Parathyroid adenoma (tissue), 2 donors: ENCODE results near the gene ARL13A.

ENCODE experiments used
- H2AFZ ChIP-seq: fragments of 300-600 bp; sonication (generic); one replicate; pipeline ENCODE4 v1.7.0; 2017; ENCODE audit warnings: antibody characterized with exemption, mild to moderate bottlenecking
- H3K27ac ChIP-seq: fragments of 300-600 bp; sonication (generic); one replicate; pipeline ENCODE4 v1.7.0; 2017
- H3K27me3 ChIP-seq: fragments of 300-600 bp; sonication (generic); one replicate; pipeline ENCODE4 v1.7.0; 2017; ENCODE audit warnings: low read length; ENCODE audit not compliant: control insufficient read depth, insufficient read depth
- H3K36me3 ChIP-seq: fragments of 300-600 bp; sonication (generic); one replicate; pipeline ENCODE4 v1.7.0; 2017; ENCODE audit warnings: low read length; ENCODE audit not compliant: control insufficient read depth, insufficient read depth
- H3K4me1 ChIP-seq: fragments of 300-600 bp; sonication (generic); one replicate; pipeline ENCODE4 v1.7.0; 2017; ENCODE audit warnings: control low read depth
- H3K4me2 ChIP-seq: fragments of 300-600 bp; sonication (generic); one replicate; pipeline ENCODE4 v1.7.0; 2017; ENCODE audit warnings: low read length
- H3K4me3 ChIP-seq: fragments of 300-600 bp; sonication (generic); one replicate; pipeline ENCODE4 v1.7.0; 2017; ENCODE audit warnings: low read depth, low read length
- H3K79me2 ChIP-seq: fragments of 300-600 bp; sonication (generic); one replicate; pipeline ENCODE4 v1.7.0; 2017; ENCODE audit warnings: control low read depth
- H3K9ac ChIP-seq: fragments of 300-600 bp; sonication (generic); one replicate; pipeline ENCODE4 v1.7.0; 2017; ENCODE audit warnings: mild to moderate bottlenecking
- H3K9me3 ChIP-seq: fragments of 300-600 bp; sonication (generic); one replicate; pipeline ENCODE4 v1.7.0; 2017; ENCODE audit warnings: low read length; ENCODE audit not compliant: control insufficient read depth
- CTCF ChIP-seq: fragments of 300-600 bp; sonication (generic); IDR thresholded peaks from one replicate; pipeline ENCODE4 v1.7.0; 2017; ENCODE audit warnings: antibody characterized with exemption, mild to moderate bottlenecking
- donor health status: primary hyperparathyroidism.

Gene ARL13A

GRCh38 chrX:100931218-100931924, 38.1 kb upstream of the ARL13A start:
- Histone ChIP-seq H2AFZ (no peak overlapping the region), H3K4me3 (no peak overlapping the region), H3K4me2 (no peak overlapping the region), H3K36me3 (no peaks in the 10 kb centered on the region), H3K79me2 (no peaks in the 10 kb centered on the region), H3K9me3 (no peaks in the 10 kb centered on the region), H3K27ac (no peak overlapping the region), H3K27me3 (no peaks in the 10 kb centered on the region), H3K9ac (no peak overlapping the region), H3K4me1 (no peaks in the 10 kb centered on the region)
- TF ChIP-seq CTCF = no peak

- Histone ChIP-seq H3K4me2 (no peak overlapping the region), H3K36me3 (no peaks in the 10 kb centered on the region), H3K4me1 (no peaks in the 10 kb centered on the region), H3K9me3 (no peaks in the 10 kb centered on the region), H3K4me3 (no peak overlapping the region), H2AFZ (no peak overlapping the region), H3K27me3 (no peaks in the 10 kb centered on the region), H3K9ac (no peak overlapping the region), H3K79me2 (no peaks in the 10 kb centered on the region), H3K27ac (no peak overlapping the region)
- no peak for TF ChIP-seq CTCF
These were observed 37.6 kb upstream of the ARL13A start for GRCh38 chrX:100931925-100932285.

GRCh38 chrX:100935767-100936166, 33.7 kb upstream of the ARL13A start:
- Histone ChIP-seq H3K4me3 (no peak overlapping the region), H3K27ac (no peak overlapping the region), H3K27me3 (no peaks in the 10 kb centered on the region), H3K4me1 (no peaks in the 10 kb centered on the region), H3K79me2 (no peaks in the 10 kb centered on the region), H3K9me3 (no peaks in the 10 kb centered on the region), H3K36me3 (no peaks in the 10 kb centered on the region), H2AFZ (no peak overlapping the region), H3K4me2 (no peak overlapping the region), H3K9ac (no peak overlapping the region)
- no peak for TF ChIP-seq CTCF

- Histone ChIP-seq H3K4me2 (no peak overlapping the region), H3K27ac (no peak overlapping the region), H3K27me3 (no peaks in the 10 kb centered on the region), H3K9me3 (no peaks in the 10 kb centered on the region), H3K9ac (no peak overlapping the region), H2AFZ (no peak overlapping the region), H3K79me2 (no peaks in the 10 kb centered on the region), H3K4me3 (no peak overlapping the region), H3K4me1 (no peaks in the 10 kb centered on the region), H3K36me3 (no peaks in the 10 kb centered on the region)
- TF ChIP-seq CTCF = no peak
These were observed 30.2 kb upstream of the ARL13A start for GRCh38 chrX:100939333-100939732.

- H3K9ac ChIP-seq = no peak overlapping the region
- no peak overlapping the region for H3K4me3 ChIP-seq
- H3K4me2 ChIP-seq = no peak overlapping the region
- no peak overlapping the region for H3K27ac ChIP-seq
- H3K79me2 ChIP-seq = no peaks in the 10 kb centered on the region
- no peaks in the 10 kb centered on the region for H3K9me3 ChIP-seq
- H3K27me3 ChIP-seq = no peaks in the 10 kb centered on the region
- H3K4me1 ChIP-seq = no peaks in the 10 kb centered on the region
- TF ChIP-seq CTCF = no peak
- H2AFZ ChIP-seq = no peak overlapping the region
- H3K36me3 ChIP-seq = no peaks in the 10 kb centered on the region
These were observed 24.9 kb upstream of the ARL13A start for GRCh38 chrX:100944601-100945000.
